NCI-H69 (cell line): ENCODE results near the gene SWI5.
"Not testable (repeated sequence)": the region's sequence is repeated elsewhere in the genome, so short reads cannot be mapped to it uniquely, and the experiment has no call there.

Experiments used
- DNase-seq: peaks from one replicate; lab custom pipeline; 2025; lab: John Stamatoyannopoulos, UW

The SWI5 gene

DNA sequence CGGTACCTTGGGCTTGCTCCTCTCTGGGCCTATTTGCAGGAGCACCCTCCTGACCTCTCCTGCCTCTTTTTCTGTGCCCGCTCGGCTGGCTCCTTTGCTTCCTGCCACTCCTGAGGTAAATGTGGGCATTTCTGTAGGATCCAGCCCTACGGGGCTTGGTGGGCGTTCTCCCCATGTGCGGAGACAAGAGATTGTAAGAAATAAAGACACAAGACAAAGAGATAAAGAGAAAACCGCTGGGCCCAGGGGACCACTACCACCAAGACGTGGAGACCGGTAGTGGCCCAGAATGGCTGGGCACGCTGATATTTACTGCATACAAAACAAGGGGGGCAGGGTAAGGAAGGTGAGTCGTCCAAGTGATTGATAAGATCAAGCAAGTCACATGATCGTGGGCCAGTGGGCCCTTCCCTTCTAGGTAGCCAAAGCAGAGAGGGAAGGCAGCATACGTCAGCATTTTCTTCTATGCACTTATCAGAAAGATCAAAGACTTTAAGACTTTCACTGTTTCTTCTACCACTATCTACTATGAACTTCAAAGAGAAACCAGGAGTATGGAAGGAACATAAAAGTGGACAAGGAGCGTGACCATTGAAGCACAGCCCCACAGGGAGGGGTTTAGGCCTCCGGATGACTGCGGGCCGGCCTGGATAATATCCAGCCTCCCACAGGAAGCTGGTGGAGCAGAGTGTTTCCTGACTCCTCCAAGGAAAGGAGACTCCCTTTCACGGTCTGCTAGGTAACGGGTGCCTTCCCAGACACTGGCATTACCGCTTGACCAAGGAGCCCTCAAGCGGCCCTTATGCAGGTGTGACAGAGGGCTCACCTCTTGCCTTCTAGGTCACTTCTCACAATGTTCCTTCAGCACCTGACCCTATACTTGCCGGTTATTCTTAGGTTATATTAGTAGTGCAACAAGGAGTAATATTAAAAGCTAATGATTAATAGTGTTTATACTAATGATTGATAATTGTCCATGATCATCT is 3.3 kb downstream of the SWI5 start:
- not testable (repeated sequence) for DNase-seq

DNA sequence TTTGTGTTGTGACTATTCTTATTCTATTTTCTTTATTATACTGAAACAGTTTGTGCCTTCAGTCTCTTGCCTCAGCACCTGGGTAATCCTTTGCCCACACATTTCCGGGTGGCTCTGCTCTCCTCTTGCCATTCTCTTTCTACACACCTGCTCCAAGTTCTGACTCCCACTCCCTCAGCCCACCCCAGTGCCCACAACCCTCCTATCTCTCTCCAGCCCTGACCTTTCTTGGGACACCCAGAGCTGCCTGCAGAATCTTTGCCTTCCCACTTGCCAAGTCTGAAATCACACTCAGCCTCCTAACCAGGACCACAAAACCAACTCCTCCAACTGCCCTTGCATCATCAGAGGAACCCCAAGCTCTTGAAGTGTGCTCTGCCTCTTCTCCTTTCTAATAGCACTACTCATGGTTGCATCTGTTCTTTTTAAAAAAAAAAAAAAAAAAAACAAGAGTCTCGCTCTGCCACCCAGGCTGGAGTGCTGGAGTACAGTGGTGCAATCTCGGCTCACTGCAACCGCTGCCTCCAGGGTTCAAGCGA is 4.1 kb downstream of the SWI5 start:
- no peak for DNase-seq

DNA sequence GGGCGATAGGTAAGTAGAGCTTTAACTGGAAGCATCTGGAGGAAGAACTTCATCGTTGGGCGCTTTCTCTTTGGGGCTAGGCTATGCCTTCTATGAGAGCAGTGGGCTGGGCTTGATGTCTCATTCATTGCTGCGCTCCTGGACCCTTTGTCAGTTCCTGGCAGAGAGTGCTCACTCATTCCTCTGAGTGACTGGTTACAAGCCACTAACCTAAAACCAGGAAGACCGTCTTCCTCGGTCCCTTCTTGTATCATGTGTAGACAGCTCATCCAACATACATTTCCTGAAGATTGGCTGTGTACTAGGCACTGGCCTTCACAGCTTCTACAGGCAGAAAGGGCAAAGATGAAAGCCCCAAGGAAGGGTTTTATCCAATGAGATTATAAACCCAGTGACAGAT is 6.4 kb downstream of the SWI5 start:
- DNase-seq, result no peak

DNA sequence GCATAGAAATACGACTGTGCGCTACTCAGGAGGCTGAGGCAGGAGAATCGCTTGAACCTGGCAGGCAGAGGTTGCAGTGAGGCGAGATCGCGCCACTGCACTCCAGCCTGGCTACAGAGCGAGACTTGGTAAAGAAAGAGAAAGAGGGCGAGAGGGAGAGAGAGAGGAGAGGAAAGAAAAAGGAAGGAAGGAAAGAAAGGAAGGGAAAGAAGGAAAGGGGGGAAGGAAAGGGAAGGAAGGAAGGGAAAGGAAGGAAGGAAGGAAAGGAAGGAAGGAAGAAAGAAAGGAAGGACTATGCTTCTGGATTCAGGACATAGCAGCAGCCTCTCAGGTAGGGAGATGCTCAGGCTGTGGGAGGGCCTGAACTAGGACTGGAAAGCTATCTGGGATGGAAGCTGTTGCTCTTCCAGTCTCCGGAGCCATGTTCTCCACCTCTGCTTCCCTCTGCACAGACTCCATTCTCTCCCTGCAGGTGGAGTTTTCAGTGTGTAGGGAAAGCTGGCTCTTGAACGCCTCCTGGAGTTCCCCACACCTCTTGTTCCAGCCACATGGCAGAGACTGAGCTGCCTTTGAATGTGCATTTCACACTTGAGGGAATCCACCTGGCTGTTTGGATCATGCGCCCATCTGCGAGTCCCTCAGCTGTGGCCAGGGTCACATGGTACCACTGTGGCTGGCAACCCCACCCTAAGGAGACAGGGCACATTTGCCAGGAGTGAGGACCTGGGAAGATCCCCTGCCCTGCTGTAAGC is 9.1 kb downstream of the SWI5 start:
- peak; percentile 19 for DNase-seq

DNA sequence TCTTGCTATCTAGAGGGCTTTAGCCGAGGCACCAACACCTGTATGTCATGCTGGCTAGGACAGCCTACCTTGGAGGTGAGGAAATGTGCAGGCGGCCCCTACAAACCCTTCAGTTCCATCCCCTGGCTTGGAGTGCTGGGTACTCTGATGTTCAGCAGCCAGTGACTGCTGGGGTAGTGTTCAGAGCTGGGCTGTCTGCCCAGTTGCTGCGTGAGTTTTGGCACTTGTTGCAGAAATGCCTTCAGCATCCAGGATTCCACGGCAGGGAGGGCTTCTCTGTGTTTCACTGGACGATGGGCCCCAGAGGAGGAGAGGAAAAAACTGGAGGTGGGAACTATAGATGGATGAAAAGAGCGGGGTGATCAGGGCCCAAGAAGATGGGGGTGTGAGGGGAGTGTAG is 10.4 kb downstream of the SWI5 start:
- no peak for DNase-seq

DNA sequence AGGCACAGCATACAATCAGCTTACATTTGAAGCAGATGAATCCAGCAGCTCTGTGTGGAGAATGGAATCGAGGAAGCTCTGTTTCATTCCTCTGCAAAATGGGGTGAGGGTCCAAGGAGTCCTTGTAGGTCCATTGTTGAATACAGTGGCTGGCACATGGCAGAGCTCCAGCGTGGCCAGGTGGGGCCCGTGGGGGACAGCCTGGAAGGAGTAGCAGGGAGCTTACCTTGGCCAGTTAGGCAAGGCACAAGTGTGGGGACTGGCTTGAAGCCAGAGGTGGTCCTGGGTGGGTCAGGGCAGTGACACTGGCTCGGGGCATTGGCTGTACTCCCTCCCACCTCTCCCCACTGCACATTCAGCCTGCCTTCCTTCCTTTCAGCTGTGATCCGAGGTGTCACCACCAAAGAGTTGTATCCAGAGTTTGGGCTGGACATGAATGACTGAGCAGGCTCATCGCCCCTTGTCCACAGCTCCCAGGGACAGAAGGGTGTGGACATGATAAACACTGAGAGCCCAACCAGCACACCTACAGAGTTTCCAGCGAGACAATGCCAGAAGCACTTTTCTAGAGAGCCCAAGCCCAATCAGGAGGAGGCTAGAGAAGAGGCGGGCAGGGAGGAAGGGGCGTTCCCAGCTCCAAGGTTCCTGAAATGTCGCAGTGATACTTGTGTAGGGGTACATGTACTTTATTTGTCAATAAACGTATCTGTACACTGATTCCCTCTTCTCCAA is 12.4 kb downstream of the SWI5 start:
- DNase-seq, result no peak

DNA sequence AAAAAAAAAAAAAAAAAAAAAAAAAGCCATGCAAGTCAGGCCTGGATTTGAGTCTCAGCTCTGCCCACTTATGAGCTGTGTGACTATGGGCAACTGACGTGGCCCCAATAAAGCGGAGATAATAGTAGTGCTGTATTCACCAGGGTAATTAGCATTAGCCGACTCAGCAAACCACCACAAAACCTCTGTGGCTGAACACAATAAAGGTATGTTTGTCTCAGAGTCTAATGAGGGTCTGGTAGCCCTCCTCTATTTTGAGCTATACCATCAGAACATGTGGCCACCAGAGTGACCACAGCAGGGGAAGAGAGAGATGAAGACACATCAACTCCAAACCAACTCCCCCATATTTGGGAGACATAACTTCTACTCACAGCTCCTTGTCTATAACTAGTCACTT is 15.9 kb downstream of the SWI5 start:
- DNase-seq, result no peak

DNA sequence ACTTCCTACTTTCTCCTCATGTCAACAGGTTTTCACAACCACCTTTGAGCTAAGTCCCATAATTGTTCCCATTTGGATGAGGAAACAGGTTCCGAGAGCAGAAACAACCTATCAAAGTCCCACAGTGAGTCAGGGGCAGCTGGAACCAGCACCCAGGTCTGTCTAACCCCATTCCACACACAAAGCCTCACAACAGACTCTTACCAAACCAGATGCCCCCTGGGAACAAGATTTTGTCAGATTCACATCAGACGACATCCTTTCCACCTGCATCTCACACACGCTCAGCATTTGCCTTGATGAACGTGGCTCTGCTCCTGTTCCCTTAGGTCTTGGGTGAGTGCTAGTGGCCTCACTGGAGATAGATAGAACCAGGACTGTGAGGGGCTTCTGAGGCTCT is 17.0 kb downstream of the SWI5 start:
- no peak for DNase-seq

DNA sequence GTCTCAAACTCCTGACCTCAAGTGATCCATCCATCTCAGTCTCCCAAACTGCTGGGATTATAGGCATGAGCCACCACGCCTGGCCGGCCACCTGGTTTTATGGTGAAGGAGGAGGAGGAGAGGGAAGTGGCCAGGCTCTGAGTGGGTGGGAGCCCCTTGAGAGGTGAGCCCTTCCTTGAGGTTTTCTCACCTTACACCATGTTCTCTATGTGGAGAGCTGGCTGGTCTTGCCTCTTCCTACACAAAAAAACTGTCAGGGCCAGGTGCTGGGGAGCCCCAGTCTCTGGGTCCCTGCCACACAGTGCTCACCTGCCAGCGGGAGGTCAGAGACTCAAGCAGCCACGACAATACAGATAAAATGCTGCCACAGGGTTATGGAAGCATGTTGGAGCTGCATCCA is 18.1 kb downstream of the SWI5 start:
- DNase-seq, result no peak

DNA sequence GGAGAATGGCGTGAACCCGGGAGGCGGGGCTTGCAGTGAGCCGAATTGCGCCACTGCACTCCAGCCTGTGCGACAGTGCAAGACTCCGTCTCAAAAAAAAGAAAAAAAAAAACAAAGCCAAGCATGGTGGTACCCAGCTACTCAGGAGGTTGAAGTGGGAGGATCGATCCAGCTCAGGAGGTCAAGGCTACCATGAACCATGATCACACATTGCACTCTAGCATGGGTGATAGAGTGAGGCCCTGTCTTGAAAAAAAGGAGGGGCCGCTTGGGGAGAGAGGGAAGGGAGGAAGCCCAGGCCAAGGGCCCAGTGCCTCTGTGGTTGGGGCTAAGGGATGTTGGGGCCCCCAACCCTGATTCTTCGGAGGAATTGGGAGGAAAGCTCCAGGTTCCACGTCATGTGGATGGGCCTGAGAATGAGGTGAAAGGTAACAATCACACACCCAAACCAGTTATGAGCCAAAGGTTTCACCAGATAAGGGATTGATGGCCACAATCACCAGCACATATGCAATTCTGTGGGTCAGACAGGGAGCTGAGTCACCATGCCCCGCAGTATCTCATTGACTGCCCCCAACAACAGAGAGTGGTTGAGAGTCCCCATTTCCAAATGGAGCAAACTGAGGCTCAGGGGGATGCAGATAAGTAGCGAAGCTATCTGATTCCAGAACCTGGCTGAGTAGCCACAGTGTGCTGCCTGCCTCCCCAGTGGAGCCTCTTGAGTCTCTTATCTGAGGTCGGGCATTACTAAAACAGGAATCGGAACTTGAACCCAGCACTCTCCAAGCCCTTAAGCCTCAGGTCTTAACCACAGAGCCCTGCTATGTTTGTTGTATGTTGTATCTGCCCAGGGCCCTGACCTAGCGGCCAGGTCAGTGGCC is 20.5 kb downstream of the SWI5 start:
- no peak for DNase-seq

DNA sequence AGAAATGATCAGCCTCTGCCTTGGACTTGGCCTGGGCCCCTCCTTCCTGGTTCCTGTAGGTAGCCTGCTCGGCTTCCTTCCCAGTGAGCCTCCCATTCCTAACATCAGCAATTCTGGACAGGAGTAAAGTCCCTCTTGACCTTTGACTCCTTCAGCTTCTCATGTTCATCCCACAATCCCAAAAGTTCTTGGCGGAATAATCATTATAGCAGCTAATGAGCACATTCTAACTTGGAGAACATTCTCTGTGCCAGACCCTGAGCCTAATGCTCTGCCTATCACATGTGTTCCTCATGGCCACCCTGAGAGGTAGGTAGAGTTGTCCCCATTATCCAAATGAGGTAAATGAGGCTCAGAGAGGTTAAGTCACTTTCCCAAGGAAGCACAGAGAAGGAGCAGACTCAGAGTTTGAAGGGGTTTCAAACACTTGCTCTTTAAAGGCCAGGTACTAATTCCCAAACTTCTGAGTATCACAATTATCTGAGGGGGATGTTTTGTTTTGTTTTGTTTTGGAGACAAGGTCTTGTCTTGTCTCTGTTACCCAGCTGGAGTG is 21.2 kb downstream of the SWI5 start:
- no peak for DNase-seq

DNA sequence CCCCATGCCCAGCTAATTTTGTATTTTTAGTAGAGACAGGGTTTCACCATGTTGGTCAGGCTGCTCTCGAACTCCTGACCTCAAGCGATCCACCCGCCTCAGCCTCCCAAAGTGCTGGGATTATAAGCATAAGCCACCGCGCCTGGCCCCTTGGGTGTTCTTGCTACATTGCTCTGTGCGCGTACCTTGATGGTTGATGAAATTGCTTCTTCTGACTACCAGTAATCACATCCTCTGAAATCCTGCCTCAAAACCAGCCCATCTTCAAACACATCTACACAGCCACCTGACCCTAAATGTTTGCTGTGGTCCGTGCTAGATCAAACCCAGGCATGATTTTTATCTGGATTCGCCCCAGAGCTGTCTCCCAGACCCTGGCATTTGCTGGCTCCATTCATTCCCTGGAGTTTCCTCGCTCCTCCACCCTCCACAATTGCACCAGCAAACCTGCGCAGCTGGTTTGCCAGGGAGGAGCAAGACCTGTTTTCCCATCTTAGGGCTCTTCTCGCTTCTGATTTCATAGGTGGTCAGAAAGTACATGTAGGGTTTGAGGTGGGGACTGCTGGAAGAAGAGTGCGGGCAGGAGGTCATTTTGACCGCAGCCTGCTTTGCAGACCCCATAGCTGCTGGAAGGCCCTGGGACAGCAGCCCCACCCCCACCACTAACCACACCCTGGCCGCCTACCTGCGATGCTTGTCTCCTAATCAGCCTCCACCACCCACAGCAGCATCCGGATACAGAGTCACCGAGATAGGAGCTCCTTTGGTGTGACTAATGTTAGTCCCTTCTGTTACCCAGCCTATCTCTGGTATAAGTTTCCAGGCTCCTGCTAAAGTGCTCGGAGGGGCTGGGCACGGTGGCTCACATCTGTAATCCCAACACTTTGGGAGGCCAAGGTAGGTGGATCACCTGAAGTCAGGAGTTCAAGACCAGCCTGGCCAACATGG is 22.7 kb downstream of the SWI5 start:
- no peak for DNase-seq

DNA sequence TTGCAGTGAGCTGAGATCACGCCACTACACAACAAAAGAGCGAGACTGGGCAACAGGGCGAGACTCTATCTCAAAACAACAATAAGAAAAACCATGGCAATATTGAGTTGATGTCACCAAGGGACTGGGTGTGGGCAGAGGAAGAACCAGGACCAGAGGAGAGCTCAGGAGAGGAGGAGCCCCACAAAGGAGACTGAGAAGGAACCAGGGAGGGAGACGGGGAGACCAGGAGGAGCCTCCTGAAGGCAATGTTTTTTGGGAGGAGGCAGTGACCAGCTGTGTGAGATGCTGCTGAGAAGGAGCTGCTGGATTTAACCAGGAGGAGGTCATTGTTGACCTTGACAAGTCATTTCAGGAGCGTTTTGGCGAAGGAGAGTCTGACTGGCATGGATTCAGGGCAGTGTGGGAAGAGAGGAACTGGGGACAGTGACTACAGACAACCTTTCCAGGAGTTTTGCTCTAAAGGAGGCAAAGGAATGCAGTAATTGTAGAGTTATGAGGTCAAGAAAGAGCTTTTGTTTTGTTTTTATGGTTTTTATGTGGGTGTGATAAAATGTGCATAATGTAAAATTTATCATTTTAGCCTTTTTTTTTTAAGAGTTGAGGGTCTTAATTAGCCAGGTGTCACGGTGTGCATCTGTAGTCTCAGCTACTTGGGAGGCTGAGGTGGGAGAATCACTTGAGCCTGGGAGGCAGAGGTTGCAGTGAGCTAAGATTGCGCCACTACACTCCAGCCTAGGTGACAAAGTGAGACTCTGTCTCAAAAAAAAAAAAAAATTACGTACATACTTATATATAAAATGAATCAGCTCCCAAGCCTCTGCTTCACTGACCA is 28.3 kb downstream of the SWI5 start:
- no peak for DNase-seq

DNA sequence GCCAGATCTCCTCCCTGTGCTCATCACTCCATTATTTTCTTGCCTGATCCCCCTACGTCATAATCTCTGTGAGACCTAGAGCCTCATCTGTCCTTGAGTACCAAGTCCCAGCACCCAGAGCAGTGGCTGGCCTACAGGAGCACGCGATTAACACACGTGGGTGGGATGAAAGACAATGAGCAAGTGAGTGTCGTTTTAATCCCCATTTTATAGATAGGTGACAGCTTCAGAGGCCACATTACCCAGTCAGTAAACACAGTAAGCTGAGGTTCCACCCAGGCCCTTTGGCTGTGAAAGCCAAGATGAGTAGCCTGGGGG is 28.9 kb downstream of the SWI5 start:
- DNase-seq, result peak; percentile 11

DNA sequence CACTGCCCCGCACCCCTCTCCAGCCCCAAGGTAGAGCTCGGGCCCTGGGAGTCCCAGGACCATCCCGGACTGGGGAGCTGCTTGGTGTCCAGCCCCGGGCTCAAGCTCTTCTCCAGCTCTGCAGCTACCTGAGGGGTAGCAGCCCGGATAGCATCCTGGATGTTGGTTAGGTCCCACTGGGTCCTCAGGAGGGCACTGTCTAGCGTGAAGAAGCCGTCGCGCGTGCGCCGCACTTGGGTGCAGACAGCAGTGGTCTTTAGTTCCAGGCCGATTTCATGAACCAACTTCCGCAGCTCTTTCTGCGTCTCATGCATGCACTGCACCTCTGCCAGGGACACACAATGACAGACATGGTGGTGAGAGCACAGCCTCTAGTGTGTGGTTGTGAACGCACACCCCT is 33.5 kb downstream of the SWI5 start:
- DNase-seq, result no peak

DNA sequence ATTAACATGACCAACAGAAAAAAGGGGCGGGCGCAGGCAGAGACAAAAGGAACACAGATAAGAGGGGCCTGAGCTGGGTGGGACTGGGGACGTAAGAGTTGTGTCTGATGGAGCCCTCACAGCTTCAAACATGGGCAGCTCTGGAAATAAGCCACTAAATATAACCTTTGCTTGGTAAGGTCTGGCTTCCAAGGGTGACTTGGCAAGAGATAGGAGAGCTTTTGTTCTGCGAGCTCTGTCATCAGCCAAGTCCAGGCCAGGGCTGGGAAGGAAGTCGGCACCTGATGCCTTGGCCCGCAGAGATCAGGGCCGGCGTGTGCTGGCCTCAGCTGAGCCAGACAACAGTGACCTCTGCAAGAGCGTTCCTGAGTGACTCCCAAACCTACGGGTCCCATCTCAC is 34.4 kb downstream of the SWI5 start:
- no peak for DNase-seq

DNA sequence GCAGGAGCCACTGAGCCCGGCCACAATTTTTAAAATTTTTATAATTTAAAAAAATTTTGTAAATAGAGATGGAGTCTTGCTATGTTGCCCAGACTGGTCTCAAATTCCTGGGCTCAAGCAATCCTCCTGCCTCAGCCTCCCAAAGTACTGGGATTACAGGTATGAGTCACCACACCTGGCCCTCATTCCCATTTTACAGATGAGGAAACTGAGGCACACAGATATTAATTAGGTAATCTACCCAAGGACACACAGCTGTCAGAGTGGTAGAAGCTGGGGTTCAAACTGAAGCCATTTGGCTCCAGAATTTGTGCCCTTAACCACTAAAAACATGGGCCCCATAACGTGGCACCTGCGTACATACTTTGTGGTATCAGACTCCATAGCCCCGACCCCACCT is 38.6 kb downstream of the SWI5 start:
- no peak for DNase-seq

DNA sequence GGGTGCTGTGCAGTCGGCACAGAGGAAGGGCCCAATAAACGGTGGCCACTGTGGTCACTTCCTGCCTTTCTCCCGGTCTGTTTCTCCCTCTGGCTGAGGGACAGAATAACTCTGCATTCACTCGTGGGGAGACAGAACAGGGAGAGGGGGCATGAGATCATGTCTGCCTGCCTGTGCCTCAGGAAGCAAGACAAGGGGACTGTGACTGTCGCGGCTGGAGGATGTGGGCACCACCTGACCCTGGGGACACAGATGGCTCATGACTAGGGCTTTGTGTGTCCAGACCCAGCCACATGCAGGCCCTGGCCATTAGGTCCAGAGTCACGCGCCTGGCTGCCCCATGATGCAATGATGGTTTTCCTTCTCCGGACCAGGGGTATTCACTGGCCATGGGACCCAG is 40.3 kb downstream of the SWI5 start:
- DNase-seq, result no peak

DNA sequence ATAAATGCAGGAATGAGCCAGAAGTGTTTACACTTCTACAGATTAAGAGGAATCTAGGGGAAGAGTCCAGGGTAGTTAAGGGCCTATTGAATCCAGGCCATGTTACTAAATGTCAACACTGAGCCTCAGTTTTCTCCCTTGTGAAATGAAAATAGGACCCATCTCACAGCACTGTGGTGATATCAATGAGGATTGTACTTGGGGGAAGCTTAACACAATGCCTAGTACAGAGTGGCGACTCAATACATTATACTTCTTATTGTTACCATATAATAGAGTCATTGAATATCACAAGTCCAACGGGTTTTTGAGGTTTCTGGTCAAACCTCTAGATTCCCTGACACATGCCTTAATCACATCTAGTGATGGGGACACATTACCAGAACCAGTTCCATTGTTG is 41.6 kb downstream of the SWI5 start:
- no peak for DNase-seq
